HG03196 (cell line): ENCODE measurements around the gene RNASE4.

Experiments
- ATAC-seq: cut with Tn5 transposase; IDR thresholded peaks from one replicate; pipeline ENCODE4 v1.9.1; 2021; ENCODE audit not compliant: unreplicated experiment

The RNASE4 gene

DNA sequence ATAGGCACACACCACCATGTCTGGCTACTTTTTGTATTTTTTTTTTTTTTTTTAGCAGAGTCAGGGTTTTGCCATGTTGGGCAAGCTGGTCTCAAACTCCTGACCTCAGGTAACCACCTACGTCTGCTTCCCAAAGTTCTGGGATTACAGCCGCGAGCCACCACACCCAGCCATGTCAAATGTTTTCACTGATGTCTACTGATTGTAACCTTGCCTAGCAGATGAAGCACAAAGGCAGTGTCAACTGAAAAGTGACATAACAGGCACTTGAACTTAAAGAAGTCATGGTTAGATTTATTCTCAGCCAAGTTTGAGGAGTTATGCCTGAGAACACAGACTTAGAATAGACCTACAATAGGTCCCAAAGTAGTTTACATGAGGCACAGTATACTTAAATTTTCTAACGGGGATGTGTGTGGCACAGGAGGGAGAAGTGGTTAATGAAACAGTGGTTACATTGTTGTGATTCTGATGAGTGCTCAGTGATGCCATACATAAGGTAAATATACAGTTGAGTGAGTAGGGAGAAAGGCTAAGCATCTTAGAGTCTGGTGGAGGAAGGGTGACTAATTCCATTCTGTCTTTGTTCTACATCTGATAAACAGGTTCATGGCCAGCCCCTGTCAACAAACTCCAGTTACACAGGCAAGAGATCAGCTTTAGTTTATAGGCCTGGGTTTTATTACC is 12.6 kb upstream of the RNASE4 start:
- no peak for ATAC-seq

DNA sequence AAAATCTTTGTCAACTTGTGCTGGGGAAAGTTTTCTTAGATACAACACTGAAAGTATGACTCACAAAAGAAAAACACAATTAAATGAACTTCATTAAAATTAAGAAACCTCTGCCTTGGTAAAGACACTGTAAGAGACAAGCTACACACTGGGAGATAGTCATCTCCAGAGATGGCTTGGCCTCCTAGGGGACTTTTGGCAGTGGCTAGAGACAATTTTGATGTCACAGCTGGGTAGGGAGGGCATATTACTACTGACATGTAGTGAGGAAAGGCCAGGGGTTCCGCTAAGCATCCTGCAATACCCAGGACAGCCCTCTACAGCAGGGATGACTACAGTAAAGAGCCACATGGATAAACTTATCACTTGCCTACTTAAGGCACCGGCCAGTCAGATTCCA is 8.7 kb upstream of the RNASE4 start:
- no peak for ATAC-seq

DNA sequence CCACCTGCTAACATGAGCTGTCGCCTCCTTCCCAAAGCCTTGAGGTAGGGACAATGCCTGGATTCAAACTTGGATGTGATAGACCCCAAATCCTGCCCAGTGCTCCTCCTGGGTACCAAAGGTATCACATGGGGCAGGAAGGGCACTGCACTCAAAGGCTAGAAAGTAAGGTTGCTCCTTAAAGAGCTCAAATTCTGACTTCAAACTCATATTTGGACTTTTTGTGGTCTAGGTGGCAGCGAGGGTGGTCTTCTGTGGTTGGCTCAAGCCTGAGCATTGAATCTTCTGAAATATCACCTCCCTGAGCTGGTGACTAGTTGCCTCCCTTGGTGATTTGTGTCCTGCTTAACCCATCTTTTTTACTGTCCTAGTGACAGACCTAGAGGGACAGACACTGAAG is 8.3 kb upstream of the RNASE4 start:
- no peak for ATAC-seq

DNA sequence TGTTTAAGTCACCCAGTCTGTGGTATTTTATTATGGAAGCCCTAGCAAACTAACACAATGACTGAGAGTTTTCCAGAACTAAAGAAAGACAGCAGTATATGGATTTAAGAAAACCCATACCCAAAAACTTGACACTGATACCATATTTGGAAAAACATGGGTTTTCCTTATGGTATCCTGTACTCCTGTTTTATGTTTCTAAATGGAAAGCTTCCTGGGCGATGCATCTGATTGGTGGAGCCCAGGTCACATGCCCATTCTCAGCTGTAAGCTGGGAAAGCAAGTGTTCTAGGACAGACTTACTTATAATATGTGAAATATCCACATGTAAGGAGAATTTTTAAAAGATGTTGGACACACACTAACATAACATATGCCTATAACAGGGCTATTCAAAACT is 4.5 kb upstream of the RNASE4 start:
- no peak for ATAC-seq

DNA sequence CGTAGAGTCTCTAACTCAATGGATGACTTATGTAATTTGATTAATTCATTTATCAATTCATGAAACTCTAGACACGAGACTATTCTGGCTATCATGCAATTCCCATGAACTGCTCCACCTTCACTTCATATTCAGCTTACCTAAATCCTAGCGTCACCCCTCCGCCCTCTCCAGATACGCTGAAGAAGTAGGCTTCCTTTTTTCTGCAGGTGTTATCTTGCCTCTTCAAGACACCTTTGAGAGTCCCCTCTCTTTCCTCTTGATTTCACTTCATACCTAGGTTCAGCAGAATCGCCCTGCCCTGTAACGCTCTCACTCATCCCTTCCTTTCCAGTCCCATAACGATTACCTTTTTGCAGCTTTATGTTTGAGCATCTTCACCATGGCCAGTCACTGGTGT is 4.0 kb upstream of the RNASE4 start:
- no peak for ATAC-seq

DNA sequence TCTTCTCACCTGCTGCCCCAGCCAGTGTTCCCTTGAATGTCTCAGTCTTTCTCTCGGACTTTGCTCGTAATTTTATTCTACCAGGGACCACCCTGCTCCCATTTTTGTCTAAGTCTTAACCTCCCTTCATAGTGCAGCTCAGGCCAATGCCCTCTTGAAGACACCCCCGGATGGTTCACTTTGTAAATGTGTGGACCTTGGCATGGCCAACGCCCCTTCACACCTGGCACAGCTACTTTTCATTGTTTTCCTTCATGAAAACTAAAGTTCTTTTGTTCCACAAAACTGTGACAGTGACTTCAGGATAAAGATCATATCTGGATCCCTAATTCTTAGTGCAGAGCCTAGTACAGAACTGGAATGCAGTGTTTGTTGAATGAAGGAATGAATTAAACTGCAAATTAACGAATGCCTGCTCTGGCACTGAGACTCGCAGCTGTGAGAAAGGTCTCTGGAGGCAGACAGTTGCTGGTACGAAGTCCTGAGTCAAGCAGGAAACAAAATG is 3.5 kb upstream of the RNASE4 start:
- ATAC-seq: peak; percentile 13

DNA sequence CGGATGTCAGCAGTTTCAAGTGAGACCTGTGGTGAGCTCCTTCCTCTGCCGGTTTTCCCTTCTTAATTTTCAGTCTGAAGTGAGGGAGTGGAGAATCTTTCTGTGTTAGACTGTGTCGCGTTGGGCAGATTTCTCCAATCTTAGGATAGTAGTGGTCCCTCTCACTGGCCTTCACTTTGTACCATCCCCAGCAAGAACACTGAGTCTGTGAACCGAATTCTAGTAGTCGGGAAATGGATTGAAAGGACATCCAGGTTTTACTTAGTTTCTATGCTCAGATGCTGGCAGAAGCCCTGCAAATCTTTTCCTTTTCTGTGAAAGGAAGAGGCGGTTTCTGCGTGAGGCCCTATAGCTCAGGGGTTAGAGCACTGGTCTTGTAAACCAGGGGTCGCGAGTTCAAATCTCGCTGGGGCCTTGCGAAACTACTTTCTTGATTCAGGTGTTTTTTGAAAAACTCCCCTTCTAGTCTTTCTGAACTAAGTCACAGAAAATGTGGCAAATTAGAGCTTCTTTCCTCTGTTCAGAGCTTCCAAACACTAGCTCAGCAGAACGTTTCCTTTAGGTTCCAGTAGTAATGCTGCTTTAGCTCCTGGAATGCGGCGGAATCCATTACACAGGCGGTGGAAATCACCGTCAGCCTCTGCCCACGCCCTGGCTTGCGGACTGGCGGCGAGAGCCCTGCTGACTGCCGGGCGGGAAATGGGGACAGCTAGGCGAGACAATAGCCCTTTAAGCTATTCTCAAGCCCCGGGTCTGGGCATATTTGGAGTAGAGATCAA is 2.8 kb upstream of the RNASE4 start:
- peak; percentile 31 for ATAC-seq

DNA sequence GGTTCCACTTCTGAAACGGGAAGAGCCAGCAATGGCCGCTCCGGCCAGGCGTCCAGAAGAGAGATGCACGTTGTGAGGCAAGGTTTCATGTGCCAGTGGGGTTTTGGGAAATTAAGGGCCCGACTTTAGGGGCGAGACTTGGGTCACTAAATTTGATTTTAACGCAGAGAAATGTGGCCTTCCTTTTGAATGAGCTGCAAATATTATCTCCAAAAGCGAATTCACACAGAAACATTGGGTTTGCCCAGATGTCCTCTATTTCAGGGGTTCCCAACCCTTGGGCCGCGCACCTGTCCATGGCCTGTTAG is 2.3 kb upstream of the RNASE4 start:
- no peak for ATAC-seq

DNA sequence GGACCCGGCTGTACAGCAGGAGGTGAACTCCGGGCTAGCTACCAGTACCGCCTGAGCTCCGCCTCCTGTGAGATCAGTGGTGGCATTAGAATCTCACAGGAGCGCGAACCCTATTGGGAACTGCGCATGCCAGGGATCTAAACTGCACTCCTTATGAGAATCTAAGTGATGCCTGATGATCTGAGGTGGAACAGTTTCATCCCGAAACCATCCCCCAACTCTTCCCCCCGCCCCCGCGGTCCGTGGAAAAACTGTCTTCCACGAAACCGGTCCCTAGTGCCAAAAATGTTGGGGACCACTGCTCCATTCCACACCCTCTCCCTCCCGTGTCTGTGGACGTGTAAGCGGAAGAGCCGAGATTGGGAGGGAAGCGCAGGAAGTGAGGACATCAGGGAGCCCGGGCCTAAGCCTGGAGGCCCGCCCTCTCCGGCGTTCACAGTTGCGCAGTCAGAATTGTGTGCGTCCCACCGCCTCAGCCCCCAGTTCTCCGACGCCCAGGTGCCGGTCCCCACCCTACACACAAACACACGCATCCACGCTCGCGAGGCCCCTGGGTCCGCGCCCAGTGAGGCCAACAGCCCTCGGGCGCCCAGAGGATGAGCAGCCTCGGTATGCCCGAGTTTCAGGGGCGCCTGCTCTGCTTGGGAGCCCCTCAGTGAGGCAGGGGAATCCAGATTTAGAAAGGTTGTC is 1.8 kb upstream of the RNASE4 start:
- ATAC-seq: peak; percentile 39

DNA sequence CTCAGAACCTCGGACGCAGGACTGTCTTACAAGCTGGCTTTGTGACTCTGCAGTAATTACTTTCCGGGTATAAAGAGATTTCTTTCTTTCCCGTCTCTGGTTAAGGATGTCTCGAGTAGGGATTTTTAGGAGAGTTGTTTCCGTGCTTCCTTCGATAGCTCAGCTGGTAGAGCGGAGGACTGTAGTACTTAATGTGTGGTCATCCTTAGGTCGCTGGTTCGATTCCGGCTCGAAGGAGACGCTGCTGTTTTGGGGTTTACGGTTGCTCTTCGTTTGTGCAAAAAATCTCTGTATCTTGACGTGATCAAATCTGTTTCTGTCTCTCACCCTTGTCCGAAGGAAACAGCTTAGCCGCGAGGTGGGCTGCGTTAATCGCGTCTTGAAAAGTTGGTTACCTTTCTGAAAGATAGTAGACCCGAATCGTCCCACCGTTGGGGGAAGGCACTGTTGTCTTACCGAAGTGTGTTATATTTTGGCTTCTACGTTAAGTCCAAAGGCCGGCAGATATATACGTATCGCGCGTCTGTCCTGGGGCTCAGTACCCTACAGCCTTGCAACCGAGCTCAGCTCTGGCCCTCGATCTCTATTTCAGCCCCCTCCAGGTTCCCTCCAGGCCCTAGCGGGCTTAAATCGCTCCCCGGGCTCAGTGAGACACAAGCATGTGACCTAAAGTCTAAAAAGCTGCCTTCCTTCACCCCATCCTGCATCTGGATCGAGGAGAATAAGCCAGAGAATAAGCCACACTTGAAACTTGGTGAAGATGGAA is 1.1 kb upstream of the RNASE4 start:
- ATAC-seq: peak; percentile 25

DNA sequence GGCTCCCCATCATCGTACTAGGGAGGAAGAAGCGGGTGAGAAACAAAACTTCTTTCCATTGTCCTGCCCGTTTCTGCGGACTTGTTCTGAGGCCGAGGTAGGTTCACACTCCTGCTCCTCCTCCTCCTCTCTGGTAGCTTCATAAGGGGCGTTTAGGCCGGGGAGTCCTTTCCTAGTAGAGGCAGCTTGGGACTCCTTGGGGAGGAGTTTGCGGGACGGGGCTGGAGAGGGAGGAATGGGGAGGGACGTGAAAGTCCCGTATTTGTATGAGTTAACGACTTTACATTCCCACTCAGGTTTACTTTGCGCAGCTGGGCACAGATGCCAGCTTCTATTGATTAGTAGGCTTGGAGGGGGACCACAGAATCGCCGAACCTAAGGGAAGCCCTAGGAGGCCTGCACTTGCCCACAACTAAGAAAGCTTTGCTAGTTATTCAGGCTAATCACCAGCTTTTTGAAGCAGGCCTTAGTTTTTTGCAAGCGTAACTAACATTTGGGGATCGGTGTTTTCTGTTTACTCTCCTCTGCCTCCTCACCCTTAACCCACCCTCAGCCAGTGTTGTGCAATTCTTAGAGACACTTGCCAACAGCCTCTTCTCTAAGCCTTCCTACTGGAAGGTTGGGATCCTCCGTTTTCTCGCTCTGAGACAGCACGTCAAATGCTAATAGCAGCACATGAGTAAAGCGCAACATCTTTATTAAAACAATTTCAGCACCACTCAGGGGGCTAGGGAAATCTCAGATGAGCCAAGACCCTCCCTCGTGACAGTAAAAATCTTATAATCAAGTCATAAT is 499 bp downstream of the RNASE4 start:
- no peak for ATAC-seq

DNA sequence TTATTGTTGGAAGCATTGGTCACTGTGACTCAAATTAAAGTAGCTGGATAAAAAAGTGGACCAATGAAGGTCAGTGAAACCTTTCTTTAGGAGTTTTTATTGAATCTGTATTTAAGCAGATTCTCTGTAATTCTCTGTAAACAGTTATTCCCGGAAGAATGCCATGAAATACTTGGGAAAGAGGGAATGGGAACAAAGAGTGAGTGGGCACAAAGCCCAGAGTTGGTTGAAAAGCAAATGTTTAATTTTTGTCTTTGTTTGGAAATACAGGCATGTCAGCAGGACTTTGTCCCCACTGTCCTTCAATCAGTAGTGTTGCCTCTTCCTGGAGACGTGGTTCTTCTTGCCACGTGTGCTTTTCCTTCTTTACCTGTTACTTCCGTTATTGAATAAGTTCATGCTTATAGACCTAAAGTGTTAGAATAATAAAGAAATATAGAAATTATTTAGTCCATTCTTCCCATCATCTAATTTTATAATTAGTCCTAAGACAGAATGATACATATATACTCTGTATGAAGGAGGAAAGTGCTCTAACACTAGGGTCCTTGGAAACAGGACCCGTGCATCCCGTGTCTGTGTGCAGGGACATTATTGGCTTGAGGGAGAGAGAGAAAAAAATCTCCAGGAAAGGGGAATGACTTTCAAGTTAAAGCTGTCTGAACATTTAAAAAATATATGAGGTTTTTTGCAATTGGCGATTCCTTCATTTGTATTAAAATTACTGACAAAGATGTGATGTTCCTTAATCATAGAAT is 2.2 kb downstream of the RNASE4 start:
- no peak for ATAC-seq

DNA sequence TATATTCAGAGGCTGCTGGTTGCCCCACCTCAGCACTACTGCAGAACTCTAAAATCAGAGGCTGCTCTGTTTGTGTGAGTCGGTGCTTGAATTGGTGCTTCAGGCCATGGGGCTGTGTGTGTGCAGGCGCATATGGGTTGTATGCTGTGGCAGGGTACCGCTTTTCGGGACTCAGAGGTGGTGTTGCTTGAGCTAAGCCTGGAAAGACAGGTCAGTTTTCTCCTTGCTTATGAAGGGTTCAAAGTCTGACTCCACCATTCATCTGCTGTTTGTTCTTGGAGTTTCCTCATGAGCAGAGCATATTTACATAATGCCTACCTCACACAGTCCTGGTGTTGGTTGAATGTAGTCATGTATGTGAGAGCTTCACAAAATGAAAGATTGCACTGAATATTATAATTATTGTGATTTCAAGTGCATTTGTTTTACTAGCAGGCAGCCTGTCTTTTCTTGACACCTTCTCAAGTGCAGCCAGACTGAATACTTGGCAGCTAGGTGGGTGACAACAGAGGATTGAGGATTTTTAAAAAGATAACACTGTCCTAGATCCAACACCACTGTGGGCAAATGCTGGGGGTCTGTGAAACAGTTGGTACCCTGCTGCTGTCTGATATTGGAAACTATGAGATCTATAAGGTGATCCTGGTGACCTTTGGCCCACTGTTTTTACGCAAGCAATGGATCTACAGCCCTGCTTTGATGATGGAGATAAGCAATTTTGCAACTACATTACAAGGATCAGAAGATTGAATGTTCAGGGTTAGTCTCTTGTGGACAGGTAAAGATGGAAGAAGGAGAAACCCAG is 3.2 kb downstream of the RNASE4 start:
- no peak for ATAC-seq

DNA sequence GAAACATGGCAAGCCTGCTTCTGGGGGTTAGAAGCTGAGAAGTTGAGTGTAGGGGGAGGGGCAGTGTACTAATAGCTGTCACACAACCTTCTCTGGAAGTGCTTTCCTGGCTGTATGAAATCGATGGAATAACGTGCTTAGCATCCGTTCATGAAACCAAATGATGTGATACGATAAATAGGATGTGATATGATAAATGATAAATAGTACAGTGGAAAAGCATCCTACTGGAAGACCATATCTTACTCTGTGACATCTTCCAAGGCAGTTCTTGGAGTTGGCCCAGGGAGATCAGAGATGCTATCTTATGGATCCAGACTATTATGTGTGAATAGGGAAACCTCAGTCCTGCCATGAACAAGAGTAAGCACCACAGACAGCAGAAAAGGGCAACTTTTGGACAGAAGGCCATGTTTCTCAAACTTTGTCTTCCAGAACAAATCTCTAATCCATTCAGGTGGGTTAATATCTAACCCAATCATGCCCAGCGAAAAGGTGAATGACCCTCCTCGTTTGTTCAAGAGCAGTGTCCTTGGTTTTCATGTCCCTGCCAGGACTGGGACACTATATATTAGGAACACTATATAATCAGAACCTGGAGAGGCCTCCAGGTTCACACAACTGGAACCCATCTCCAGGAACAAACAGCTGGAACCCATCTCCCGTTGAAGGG is 3.9 kb downstream of the RNASE4 start, which contains the start of gene ANG:
ANG (plus strand) TSS at position 598 of the 673 bp plus-strand sequence. CDS start 4,801 bp downstream, outside the sequence.
- ATAC-seq: no peak

DNA sequence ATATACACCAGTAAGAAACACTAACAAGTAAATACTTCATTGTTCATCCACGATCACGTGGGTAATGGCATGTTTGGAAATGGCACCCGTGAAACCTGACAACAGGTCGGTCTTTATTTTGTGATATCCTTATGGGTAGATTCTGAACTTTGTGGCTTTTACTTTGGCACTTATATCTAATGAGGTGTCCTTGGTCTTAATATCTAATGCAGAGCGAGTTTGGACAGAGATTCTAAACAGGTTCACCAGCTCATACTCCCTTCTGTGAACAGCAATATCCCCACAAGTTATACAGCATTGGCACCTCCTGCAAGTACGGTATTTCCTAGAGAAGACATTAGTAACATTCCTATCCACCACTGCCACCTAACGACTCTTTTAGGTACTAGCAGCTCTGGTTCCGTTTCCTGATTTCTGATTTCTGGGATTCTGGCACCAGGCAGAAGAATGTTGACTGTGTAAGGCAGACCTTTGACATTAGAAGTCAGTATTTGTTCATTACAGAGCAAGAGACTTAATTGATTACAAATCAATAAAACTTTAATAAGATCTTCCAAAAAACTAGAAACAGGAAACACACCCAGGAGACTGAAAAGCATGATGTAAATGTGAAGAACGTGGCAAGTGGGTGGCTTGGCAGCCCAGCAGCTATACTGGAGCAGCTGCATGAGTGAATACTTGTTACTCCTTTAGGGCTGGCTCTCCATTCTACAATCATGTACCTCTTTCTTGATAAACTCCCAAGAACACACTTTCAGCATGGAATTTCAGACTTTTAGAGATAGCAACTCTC is 6.7 kb downstream of the RNASE4 start:
- ATAC-seq: no peak

DNA sequence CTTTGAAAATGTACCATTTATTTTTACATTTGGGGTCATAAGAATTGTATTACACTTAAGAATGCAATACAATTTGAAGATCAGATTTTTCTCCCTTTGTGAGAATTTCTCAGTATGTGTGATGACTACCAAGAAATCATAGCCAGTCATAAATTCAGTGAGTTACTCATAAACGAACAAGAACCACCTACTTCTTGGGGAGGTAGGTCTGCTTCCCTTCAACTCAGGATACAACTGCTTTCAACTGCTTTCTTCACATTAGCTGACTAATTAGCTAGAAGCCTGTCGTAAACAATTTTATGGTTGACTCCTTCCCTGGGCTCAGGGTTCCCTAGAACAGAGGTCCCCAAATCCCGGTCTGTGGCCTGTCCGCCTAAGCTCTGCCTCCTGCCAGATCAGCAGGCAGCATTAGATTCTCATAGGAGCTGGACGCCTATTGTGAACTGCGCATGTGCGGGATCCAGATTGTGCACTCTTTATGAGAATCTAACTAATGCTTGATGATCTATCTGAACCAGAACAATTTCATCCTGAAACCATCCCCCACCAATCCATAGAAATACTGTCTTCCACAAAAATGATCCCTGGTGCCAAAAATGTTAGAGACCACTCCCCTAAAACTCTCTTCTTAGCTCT is 7.9 kb downstream of the RNASE4 start:
- ATAC-seq: no peak

DNA sequence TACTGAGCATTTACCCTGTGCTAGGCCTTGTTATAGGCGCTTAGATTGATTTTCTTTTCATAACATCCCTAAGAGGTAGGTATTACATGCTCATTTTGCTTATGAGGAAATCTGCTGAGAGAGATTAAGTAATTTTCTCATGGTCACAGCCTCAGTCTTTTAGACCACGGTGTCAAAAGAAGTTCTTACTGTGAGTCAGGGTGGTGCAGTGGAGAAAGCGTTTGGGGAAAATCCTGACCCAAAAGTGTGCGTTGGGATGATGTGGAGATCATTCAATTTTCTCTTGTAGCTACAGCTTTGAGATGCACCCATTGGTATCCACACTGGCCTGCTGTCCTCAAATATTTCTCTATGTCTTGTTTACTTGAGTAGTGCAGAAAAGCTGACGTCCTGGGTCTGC is 12.4 kb downstream of the RNASE4 start:
- ATAC-seq: no peak
